ENCODE data around the gene GDPGP1. TPM values are rescaled to one million over a fixed set of nuclear protein-coding genes. Genes with fewer than 3 reads are reported as not detected.
A peak's percentile ranks its signal among the peaks of the same experiment; 100 is the strongest.

Gene GDPGP1
- total RNA-seq, 4 donors from 2014 or later = 1.8 to 6.9 (median 4.3) TPM

DNA sequence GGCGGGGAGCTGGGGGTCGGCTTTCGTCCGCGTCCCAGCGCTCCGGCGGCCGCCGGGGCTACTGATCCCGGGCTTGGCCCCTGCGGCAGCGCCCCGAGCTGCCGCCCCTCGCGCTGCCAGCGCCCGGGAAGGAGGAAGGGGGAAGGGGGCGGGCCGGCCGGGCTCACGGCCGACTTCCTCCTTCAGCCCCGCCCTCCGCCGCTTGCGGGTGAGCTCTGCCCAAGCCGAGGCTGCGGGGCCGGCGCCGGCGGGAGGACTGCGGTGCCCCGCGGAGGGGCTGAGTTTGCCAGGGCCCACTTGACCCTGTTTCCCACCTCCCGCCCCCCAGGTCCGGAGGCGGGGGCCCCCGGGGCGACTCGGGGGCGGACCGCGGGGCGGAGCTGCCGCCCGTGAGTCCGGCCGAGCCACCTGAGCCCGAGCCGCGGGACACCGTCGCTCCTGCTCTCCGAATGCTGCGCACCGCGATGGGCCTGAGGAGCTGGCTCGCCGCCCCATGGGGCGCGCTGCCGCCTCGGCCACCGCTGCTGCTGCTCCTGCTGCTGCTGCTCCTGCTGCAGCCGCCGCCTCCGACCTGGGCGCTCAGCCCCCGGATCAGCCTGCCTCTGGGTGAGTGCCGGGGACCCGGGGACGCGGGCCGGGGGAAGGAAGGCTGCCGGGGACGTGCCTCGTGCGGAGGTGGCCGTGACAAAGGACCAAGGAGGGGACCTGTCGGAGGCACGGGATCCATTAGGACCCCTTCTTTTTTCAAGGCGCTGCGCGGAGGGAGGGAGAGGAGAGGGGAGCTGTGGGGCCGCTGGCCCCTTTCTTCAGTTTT is 32.7 kb upstream of the GDPGP1 start, which contains the start of gene SEMA4B:
Gene SEMA4B (plus strand): TSS at position 201 of the 814 bp plus-strand sequence. CDS start 249 bp downstream, at position 450.
- peak; percentile 23 to 41 for DNase-seq
- ATAC-seq = peak; percentile 75 to 82
- H3K4me1 ChIP-seq = peaks cover 9 to 13% of the 10 kb centered on the region in 2 donors
- H3K4me3 ChIP-seq = peak within 1 kb of the TSS; percentile 62 to 91 (median 74)
- intact Hi-C loops (cut with DNase I; ENCODE audit: low total_unique reads) (no loop called here), in situ Hi-C loops (cut with MboI; ENCODE audit: low sequenced_read_pairs in 4 of 4) (loop anchor here in 1 of 4 donors (25.0 kb wide), 1 partner anchor 289 kb away; the partner anchor contains the start of gene ARPIN)
- H3K27me3 ChIP-seq = no peaks in the 10 kb centered on the region
- TF ChIP-seq POLR2A (IDR thresholded peaks at IDR 0.05) (peak in 1 of 2 donors; percentile 16), CTCF (IDR thresholded peaks at IDR 0.05 in 4 of 5, conservative IDR thresholded peaks at IDR 0.05 in 1 of 5) (peak in 1 of 5 experiments; percentile 19)
- H3K27ac ChIP-seq = peak within 1 kb of the TSS; percentile 47 to 70 (median 60)
- no peaks in the 10 kb centered on the region for H3K9me3 ChIP-seq
- no peaks in the 10 kb centered on the region for H3K36me3 ChIP-seq

- Histone ChIP-seq H3K4me1 (peaks cover 9 to 13% of the 10 kb centered on the region in 2 donors), H3K36me3 (no peaks in the 10 kb centered on the region), H3K27me3 (no peaks in the 10 kb centered on the region), H3K27ac (no peak overlapping the region), H3K4me3 (peak overlapping the region; percentile 62 to 91 (median 74)), H3K9me3 (no peaks in the 10 kb centered on the region)
- ATAC-seq = no peak
- no peak for DNase-seq
- intact Hi-C loops (cut with DNase I; ENCODE audit: low total_unique reads) = no loop called here
- TF ChIP-seq POLR2A (IDR thresholded peaks at IDR 0.05) = no peak
- TF ChIP-seq CTCF (IDR thresholded peaks at IDR 0.05 in 4 of 5, conservative IDR thresholded peaks at IDR 0.05 in 1 of 5) = no peak
- in situ Hi-C loops (cut with MboI; ENCODE audit: low sequenced_read_pairs in 4 of 4) = loop anchor here in 1 of 4 donors (25.0 kb wide), 1 partner anchor 290 kb away; the partner anchor contains the start of gene ARPIN
Measured at GRCh38 chr15:90201944-90202375, 32.0 kb upstream of the GDPGP1 start.

GRCh38 chr15:90202929-90203328 is 31.1 kb upstream of the GDPGP1 start:
- in situ Hi-C loops (cut with MboI; ENCODE audit: low sequenced_read_pairs in 4 of 4) = loop anchor here in 1 of 4 donors (25.0 kb wide), 1 partner anchor 291 kb away; the partner anchor contains the start of gene ARPIN
- H3K27ac ChIP-seq = no peak overlapping the region
- DNase-seq = no peak

GRCh38 chr15:90203473-90203872 is 30.5 kb upstream of the GDPGP1 start:
- no peak for DNase-seq
- no peaks in the 10 kb centered on the region for H3K27me3 ChIP-seq
- no peaks in the 10 kb centered on the region for H3K9me3 ChIP-seq
- H3K4me3 ChIP-seq = no peak overlapping the region
- no peaks in the 10 kb centered on the region for H3K36me3 ChIP-seq
- H3K27ac ChIP-seq = no peak overlapping the region
- in situ Hi-C loops (cut with MboI; ENCODE audit: low sequenced_read_pairs in 4 of 4) = loop anchor here in 1 of 4 donors (25.0 kb wide), 1 partner anchor 291 kb away; the partner anchor contains the start of gene ARPIN
- no peak for TF ChIP-seq POLR2A (IDR thresholded peaks at IDR 0.05)
- no peak for TF ChIP-seq CTCF (IDR thresholded peaks at IDR 0.05 in 4 of 5, conservative IDR thresholded peaks at IDR 0.05 in 1 of 5)
- intact Hi-C loops (cut with DNase I; ENCODE audit: low total_unique reads) = no loop called here
- ATAC-seq = no peak
- peaks cover 9 to 13% of the 10 kb centered on the region in 2 donors for H3K4me1 ChIP-seq

More at GRCh38 chr15:90202929-90203328, 31.1 kb upstream of the GDPGP1 start:
- no peak for ATAC-seq
- Histone ChIP-seq H3K9me3 (no peaks in the 10 kb centered on the region), H3K36me3 (no peaks in the 10 kb centered on the region), H3K4me3 (no peak overlapping the region), H3K27me3 (no peaks in the 10 kb centered on the region), H3K4me1 (peaks cover 9 to 13% of the 10 kb centered on the region in 2 donors)
- intact Hi-C loops (cut with DNase I; ENCODE audit: low total_unique reads) = no loop called here
- no peak for TF ChIP-seq CTCF (IDR thresholded peaks at IDR 0.05 in 4 of 5, conservative IDR thresholded peaks at IDR 0.05 in 1 of 5)
- no peak for TF ChIP-seq POLR2A (IDR thresholded peaks at IDR 0.05)
